Ovary (tissue), 3 donors: ENCODE results near the gene TRMT2A.

Source experiments
- CTCF ChIP-seq, 3 donors: fragments of 450-650 bp in 2 of 3; fragments of 200-600 bp in 1 of 3; IDR thresholded peaks; one replicate each; pipeline versions ENCODE4 v1.5.1 to v1.8.0; 2016 to 2022; ENCODE audit warnings: antibody characterized with exemption in 3 of 3, mild to moderate bottlenecking in 1 of 3
- EP300 ChIP-seq: sonication (generic); formaldehyde crosslinking; IDR thresholded peaks from one replicate; pipeline ENCODE4 v1.6.1; 2017; ENCODE audit warnings: antibody characterized with exemption
- POLR2A ChIP-seq: fragments of 450-650 bp; IDR thresholded peaks from one replicate; pipeline ENCODE4 v1.6.1; 2017; ENCODE audit warnings: antibody characterized with exemption, mild to moderate bottlenecking, moderate library complexity
- donor health status: DM: no; HTN: no; CAD: no.

DNA sequence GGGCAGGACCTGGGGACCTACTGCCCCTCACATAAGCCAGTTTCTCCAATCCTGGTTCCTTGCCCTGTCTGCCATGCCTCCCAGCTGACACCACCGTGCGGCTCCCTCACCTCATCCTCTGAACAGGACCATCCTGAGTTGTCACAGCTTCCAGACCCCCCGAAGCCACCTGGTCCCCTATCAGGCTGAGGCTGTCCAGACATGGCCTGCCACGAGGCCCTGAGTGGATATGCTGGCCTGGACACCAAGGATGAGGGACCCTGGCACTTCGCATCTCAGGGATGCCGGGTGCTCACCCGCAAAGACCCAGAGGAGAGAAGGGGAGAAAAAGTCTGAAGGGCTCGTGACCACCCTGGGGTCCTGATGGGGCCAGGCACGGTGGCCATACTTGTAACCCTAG lies 49.7 kb upstream of the TRMT2A start:
- no peak for TF ChIP-seq POLR2A
- no peak for TF ChIP-seq CTCF (IDR thresholded peaks at IDR 0.05)
- TF ChIP-seq EP300: no peak
